Keratinocyte (primary cell): ENCODE measurements around the gene KIAA1217. TPM values are rescaled to one million over a fixed set of nuclear protein-coding genes. Genes with fewer than 3 reads are reported as not detected.

Experiments used
- DNase-seq: peaks from one replicate; pipeline ENCODE4 v3.0.0-alpha.2; 2011; ENCODE audit warnings: low read depth, missing footprints, low spot score
- FAIRE-seq: peaks from 2 replicates; lab custom pipeline; 2011; peaks lifted over from hg19 to GRCh38; lab: Jason Lieb, UNC
- H2AFZ ChIP-seq: 2 replicates; pipeline ENCODE4 v1.6.0; 2012; ENCODE audit warnings: low read length, control low read depth, inconsistent platforms; ENCODE audit not compliant: control insufficient read depth
- H3K27ac ChIP-seq: 2 replicates; pipeline ENCODE4 v1.5.1; 2011; ENCODE audit warnings: low read length; ENCODE audit not compliant: control insufficient read depth, insufficient read depth
- H3K27me3 ChIP-seq: 3 replicates; pipeline ENCODE4 v1.6.0; 2011; ENCODE audit warnings: low read length; ENCODE audit not compliant: control insufficient read depth, insufficient read depth; ENCODE audit errors: extremely low read depth
- H3K36me3 ChIP-seq, 2 experiments: 2 replicates in 1 of 2; 3 replicates in 1 of 2; pipeline ENCODE4 v1.5.1; 2011; ENCODE audit warnings: low read length in 2 of 2, mild to moderate bottlenecking in 1 of 2; ENCODE audit not compliant: control insufficient read depth in 2 of 2, insufficient read depth in 2 of 2; ENCODE audit errors: extremely low read depth in 1 of 2
- H3K4me1 ChIP-seq: 3 replicates; pipeline ENCODE4 v1.5.1; 2011; ENCODE audit warnings: low read length; ENCODE audit not compliant: control insufficient read depth, insufficient read depth; ENCODE audit errors: extremely low read depth
- H3K4me2 ChIP-seq: 3 replicates; pipeline ENCODE4 v1.6.0; 2011; ENCODE audit warnings: low read depth, low read length; ENCODE audit not compliant: control insufficient read depth, insufficient read depth; ENCODE audit errors: extremely low read depth
- H3K4me3 ChIP-seq, 3 experiments: fragments of 200-600 bp in 1 of 3; sonication (generic) in 1 of 3; 2 replicates in 2 of 3; 3 replicates in 1 of 3; pipeline ENCODE4 v1.5.1; 2011 to 2016; ENCODE audit warnings: low read length in 3 of 3, mild to moderate bottlenecking in 3 of 3, control low read depth in 2 of 3, inconsistent platforms in 1 of 3, low read depth in 1 of 3, mixed read lengths in 1 of 3, mixed run types in 1 of 3, moderate library complexity in 1 of 3; ENCODE audit not compliant: control insufficient read depth in 2 of 3, insufficient read depth in 2 of 3; ENCODE audit errors: extremely low read depth in 1 of 3
- H3K79me2 ChIP-seq: 2 replicates; pipeline ENCODE4 v1.6.0; 2012; ENCODE audit warnings: low read length; ENCODE audit not compliant: control insufficient read depth, insufficient read depth
- H3K9ac ChIP-seq: 3 replicates; pipeline ENCODE4 v1.6.0; 2011; ENCODE audit warnings: low read length; ENCODE audit not compliant: control insufficient read depth, insufficient read depth; ENCODE audit errors: extremely low read depth
- H3K9me1 ChIP-seq: 3 replicates; pipeline ENCODE4 v1.6.0; 2011; ENCODE audit warnings: low read length; ENCODE audit not compliant: control insufficient read depth, insufficient read depth; ENCODE audit errors: extremely low read depth
- H3K9me3 ChIP-seq: 2 replicates; pipeline ENCODE4 v1.5.1; 2012; ENCODE audit warnings: low read depth, low read length; ENCODE audit not compliant: control insufficient read depth
- H4K20me1 ChIP-seq: 3 replicates; pipeline ENCODE4 v1.6.0; 2011; ENCODE audit warnings: low read length; ENCODE audit not compliant: control insufficient read depth, insufficient read depth; ENCODE audit errors: extremely low read depth
- EZH2 ChIP-seq: IDR thresholded peaks from one replicate; pipeline ENCODE4 v1.6.1; 2012; ENCODE audit warnings: inconsistent platforms, mild to moderate bottlenecking, low read length, moderate library complexity
- dilution Hi-C: fragments of 300-500 bp; cut with MboI; formaldehyde crosslinking; loops from one replicate; pipeline ENCODE4 v1.7.0; 2020; ENCODE audit warnings: low sequenced_read_pairs; ENCODE audit not compliant: extremely low pct_ligation_motif_present
- polyA plus RNA-seq, 5 experiments: library from polyadenylated mRNA; depleted of rRNA in 3 of 5; stranded (reverse) in 3 of 5; stranded (forward) in 1 of 5; unstranded in 1 of 5; fragments of >200 nt; gene quantifications; 1 replicate in 1 of 5; 2 replicates in 3 of 5; 3 replicates in 1 of 5; pipeline versions ENCODE4 v1.2.1 to v1.2.3, GENCODE V29; 2011 to 2012; ENCODE audit warnings: missing spikeins in 2 of 5, low read depth in 1 of 5, low replicate concordance in 1 of 5
- TF ChIP-seq, protein P1 (sequence below), 3 experiments: IDR thresholded peaks in 1 of 3; conservative IDR thresholded peaks in 1 of 3; optimal IDR thresholded peaks in 1 of 3; 2 replicates in 2 of 3; 3 replicates in 1 of 3; pipeline versions ENCODE3 to v1.5.1; 2011; ENCODE audit warnings: low read length in 3 of 3, mild to moderate bottlenecking in 3 of 3, moderate library complexity in 2 of 3, control low read depth in 1 of 3, inconsistent platforms in 1 of 3; ENCODE audit not compliant: insufficient read depth in 2 of 3; ENCODE audit errors: extremely low read depth in 1 of 3

KIAA1217 gene
- polyA plus RNA-seq, 1 donor (not counting 4 experiments of a cell fraction or from before 2014, with no cell fraction given): 10.4 TPM

DNA sequence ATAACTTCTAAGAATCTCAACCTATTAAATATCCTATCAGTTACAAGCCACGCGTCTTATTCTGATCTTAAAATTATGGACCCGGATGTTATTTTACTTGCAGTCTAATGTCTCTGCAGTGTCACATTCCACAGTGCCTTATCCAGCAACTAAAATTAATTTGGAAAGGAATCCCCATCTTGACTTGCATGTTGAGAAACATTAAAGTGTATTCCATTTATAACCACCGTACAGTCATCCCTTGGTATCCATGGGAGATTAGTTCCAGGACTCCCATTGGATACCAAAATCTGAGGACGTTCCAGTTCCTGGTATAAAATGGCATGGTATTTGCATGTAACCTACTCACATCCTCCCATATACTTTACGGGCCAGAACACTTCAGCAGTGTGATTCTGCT, 320.0 kb downstream of the KIAA1217 start:
- Histone ChIP-seq H3K27ac (no peak overlapping the region), H3K4me3 (no peak overlapping the region), H2AFZ (no peak overlapping the region), H3K36me3 (peaks cover 23 to 24% of the 10 kb centered on the region in 2 experiments), H3K79me2 (no peaks in the 10 kb centered on the region), H3K4me2 (no peak overlapping the region), H3K9ac (no peak overlapping the region), H3K9me1 (no peaks in the 10 kb centered on the region), H4K20me1 (no peaks in the 10 kb centered on the region), H3K27me3 (no peaks in the 10 kb centered on the region), H3K9me3 (no peaks in the 10 kb centered on the region), H3K4me1 (no peaks in the 10 kb centered on the region)
- DNase-seq (no peak), FAIRE-seq (no peak)
- dilution Hi-C loops: no loop called here
- TF ChIP-seq, protein P1, sequence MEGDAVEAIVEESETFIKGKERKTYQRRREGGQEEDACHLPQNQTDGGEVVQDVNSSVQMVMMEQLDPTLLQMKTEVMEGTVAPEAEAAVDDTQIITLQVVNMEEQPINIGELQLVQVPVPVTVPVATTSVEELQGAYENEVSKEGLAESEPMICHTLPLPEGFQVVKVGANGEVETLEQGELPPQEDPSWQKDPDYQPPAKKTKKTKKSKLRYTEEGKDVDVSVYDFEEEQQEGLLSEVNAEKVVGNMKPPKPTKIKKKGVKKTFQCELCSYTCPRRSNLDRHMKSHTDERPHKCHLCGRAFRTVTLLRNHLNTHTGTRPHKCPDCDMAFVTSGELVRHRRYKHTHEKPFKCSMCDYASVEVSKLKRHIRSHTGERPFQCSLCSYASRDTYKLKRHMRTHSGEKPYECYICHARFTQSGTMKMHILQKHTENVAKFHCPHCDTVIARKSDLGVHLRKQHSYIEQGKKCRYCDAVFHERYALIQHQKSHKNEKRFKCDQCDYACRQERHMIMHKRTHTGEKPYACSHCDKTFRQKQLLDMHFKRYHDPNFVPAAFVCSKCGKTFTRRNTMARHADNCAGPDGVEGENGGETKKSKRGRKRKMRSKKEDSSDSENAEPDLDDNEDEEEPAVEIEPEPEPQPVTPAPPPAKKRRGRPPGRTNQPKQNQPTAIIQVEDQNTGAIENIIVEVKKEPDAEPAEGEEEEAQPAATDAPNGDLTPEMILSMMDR (optimal IDR thresholded peaks at IDR 0.05 in 1 of 3, IDR thresholded peaks at IDR 0.05 in 1 of 3, conservative IDR thresholded peaks at IDR 0.05 in 1 of 3; ENCODE audit: extremely low read depth in 1 of 3, insufficient read depth in 2 of 3, low read length in 3 of 3): no peak
- no peak for TF ChIP-seq EZH2

DNA sequence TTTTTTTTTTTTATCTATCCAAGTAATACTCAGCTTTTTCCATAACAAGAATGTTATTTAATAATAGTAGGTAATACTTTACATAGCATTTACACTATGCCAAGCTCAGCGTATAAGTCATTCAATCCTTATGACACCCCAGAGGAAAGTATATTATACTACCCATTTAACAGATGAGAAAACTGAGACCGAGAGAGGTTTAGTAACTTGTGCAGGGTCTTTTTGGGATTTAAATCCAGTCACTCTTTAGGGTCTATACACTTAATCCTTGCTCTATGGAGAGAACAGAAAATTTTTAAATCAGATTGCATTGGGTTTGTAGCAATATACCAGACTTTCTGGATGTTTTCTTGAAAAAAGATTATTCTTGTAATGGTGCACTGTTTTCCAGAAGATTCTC, 322.5 kb downstream of the KIAA1217 start:
- dilution Hi-C loops: no loop called here
- H3K4me1 ChIP-seq: no peaks in the 10 kb centered on the region
- H3K9me3 ChIP-seq: no peaks in the 10 kb centered on the region
- H4K20me1 ChIP-seq: no peaks in the 10 kb centered on the region
- H3K36me3 ChIP-seq: peaks cover 12 to 28% of the 10 kb centered on the region in 2 experiments
- TF ChIP-seq EZH2: no peak
- TF ChIP-seq, protein P1 (optimal IDR thresholded peaks at IDR 0.05 in 1 of 3, IDR thresholded peaks at IDR 0.05 in 1 of 3, conservative IDR thresholded peaks at IDR 0.05 in 1 of 3; ENCODE audit: extremely low read depth in 1 of 3, insufficient read depth in 2 of 3, low read length in 3 of 3): no peak
- no peak overlapping the region for H3K9ac ChIP-seq
- H3K4me2 ChIP-seq: no peak overlapping the region
- H3K4me3 ChIP-seq: no peak overlapping the region
- FAIRE-seq (no peak), DNase-seq (no peak)
- H2AFZ ChIP-seq: no peak overlapping the region
- no peaks in the 10 kb centered on the region for H3K79me2 ChIP-seq
- no peaks in the 10 kb centered on the region for H3K27me3 ChIP-seq
- H3K27ac ChIP-seq: no peak overlapping the region
- H3K9me1 ChIP-seq: no peaks in the 10 kb centered on the region
